ENCODE results near the gene CYBRD1.

The CYBRD1 gene

GRCh38 chr2:171553236-171553635 is 31.0 kb downstream of the CYBRD1 start:
- H3K9ac ChIP-seq (ENCODE audit: low read depth, low read length), result no peak overlapping the region
- H3K9me3 ChIP-seq (ENCODE audit: control insufficient read depth, insufficient read depth, low read length), result no peaks in the 10 kb centered on the region
- no peaks in the 10 kb centered on the region for H3K4me1 ChIP-seq (ENCODE audit: insufficient read depth, low read length)
- H3K36me3 ChIP-seq (ENCODE audit: insufficient read depth, low read length), result peaks cover 3% of the 10 kb centered on the region; the same call in 1 of the 2 replicates

GRCh38 chr2:171553858-171554257 is 31.6 kb downstream of the CYBRD1 start:
- Histone ChIP-seq H3K36me3 (ENCODE audit: insufficient read depth, low read length) (peaks cover 3% of the 10 kb centered on the region; the same call in 1 of the 2 replicates), H3K9ac (ENCODE audit: low read depth, low read length) (no peak overlapping the region; the same call in 1 of the 2 replicates), H3K4me1 (ENCODE audit: insufficient read depth, low read length) (no peaks in the 10 kb centered on the region), H3K9me3 (ENCODE audit: control insufficient read depth, insufficient read depth, low read length) (no peaks in the 10 kb centered on the region)

- Histone ChIP-seq H3K9me3 (ENCODE audit: control insufficient read depth, insufficient read depth, low read length) (no peaks in the 10 kb centered on the region), H3K4me1 (ENCODE audit: insufficient read depth, low read length) (no peaks in the 10 kb centered on the region), H3K9ac (ENCODE audit: low read depth, low read length) (no peak overlapping the region), H3K36me3 (ENCODE audit: insufficient read depth, low read length) (peaks cover 3% of the 10 kb centered on the region; the same call in 1 of the 2 replicates)
These were observed 32.8 kb downstream of the CYBRD1 start for GRCh38 chr2:171554991-171555615.

GRCh38 chr2:171557363-171557762 is 35.1 kb downstream of the CYBRD1 start:
- Histone ChIP-seq H3K4me1 (ENCODE audit: insufficient read depth, low read length) (no peaks in the 10 kb centered on the region), H3K9me3 (ENCODE audit: control insufficient read depth, insufficient read depth, low read length) (no peaks in the 10 kb centered on the region), H3K36me3 (ENCODE audit: insufficient read depth, low read length) (peaks cover 3% of the 10 kb centered on the region; the same call in 1 of the 2 replicates), H3K9ac (ENCODE audit: low read depth, low read length) (no peak overlapping the region)

GRCh38 chr2:171563301-171563700 is 41.0 kb downstream of the CYBRD1 start:
- no peaks in the 10 kb centered on the region for H3K36me3 ChIP-seq (ENCODE audit: insufficient read depth, low read length)
- H3K4me1 ChIP-seq (ENCODE audit: insufficient read depth, low read length), result no peaks in the 10 kb centered on the region
- no peaks in the 10 kb centered on the region for H3K9me3 ChIP-seq (ENCODE audit: control insufficient read depth, insufficient read depth, low read length)
- H3K9ac ChIP-seq (ENCODE audit: low read depth, low read length), result no peak overlapping the region

- Histone ChIP-seq H3K36me3 (ENCODE audit: insufficient read depth, low read length) (no peaks in the 10 kb centered on the region), H3K9me3 (ENCODE audit: control insufficient read depth, insufficient read depth, low read length) (no peaks in the 10 kb centered on the region), H3K4me1 (ENCODE audit: insufficient read depth, low read length) (no peaks in the 10 kb centered on the region), H3K9ac (ENCODE audit: low read depth, low read length) (no peak overlapping the region)
These were observed 42.2 kb downstream of the CYBRD1 start for GRCh38 chr2:171564463-171564862.

GRCh38 chr2:171566057-171566456 is 43.8 kb downstream of the CYBRD1 start:
- no peaks in the 10 kb centered on the region for H3K4me1 ChIP-seq (ENCODE audit: insufficient read depth, low read length)

GRCh38 chr2:171566753-171567152 is 44.5 kb downstream of the CYBRD1 start:
- Histone ChIP-seq H3K4me1 (ENCODE audit: insufficient read depth, low read length) (no peaks in the 10 kb centered on the region), H3K36me3 (ENCODE audit: insufficient read depth, low read length) (no peaks in the 10 kb centered on the region), H3K9me3 (ENCODE audit: control insufficient read depth, insufficient read depth, low read length) (no peaks in the 10 kb centered on the region), H3K9ac (ENCODE audit: low read depth, low read length) (no peak overlapping the region)

More at GRCh38 chr2:171566057-171566456, 43.8 kb downstream of the CYBRD1 start:
- Histone ChIP-seq H3K9ac (ENCODE audit: low read depth, low read length) (no peak overlapping the region), H3K9me3 (ENCODE audit: control insufficient read depth, insufficient read depth, low read length) (no peaks in the 10 kb centered on the region), H3K36me3 (ENCODE audit: insufficient read depth, low read length) (no peaks in the 10 kb centered on the region)

GRCh38 chr2:171568089-171568488 is 45.8 kb downstream of the CYBRD1 start:
- Histone ChIP-seq H3K9me3 (ENCODE audit: control insufficient read depth, insufficient read depth, low read length) (no peaks in the 10 kb centered on the region), H3K4me1 (ENCODE audit: insufficient read depth, low read length) (no peaks in the 10 kb centered on the region), H3K36me3 (ENCODE audit: insufficient read depth, low read length) (no peaks in the 10 kb centered on the region), H3K9ac (ENCODE audit: low read depth, low read length) (no peak overlapping the region)

GRCh38 chr2:171571721-171572120 is 49.4 kb downstream of the CYBRD1 start:
- Histone ChIP-seq H3K4me1 (ENCODE audit: insufficient read depth, low read length) (no peaks in the 10 kb centered on the region), H3K36me3 (ENCODE audit: insufficient read depth, low read length) (no peaks in the 10 kb centered on the region), H3K9ac (ENCODE audit: low read depth, low read length) (no peak overlapping the region), H3K9me3 (ENCODE audit: control insufficient read depth, insufficient read depth, low read length) (no peaks in the 10 kb centered on the region)

- H3K9ac ChIP-seq (ENCODE audit: low read depth, low read length), result no peak overlapping the region
- no peaks in the 10 kb centered on the region for H3K36me3 ChIP-seq (ENCODE audit: insufficient read depth, low read length)
- no peaks in the 10 kb centered on the region for H3K4me1 ChIP-seq (ENCODE audit: insufficient read depth, low read length)
- no peaks in the 10 kb centered on the region for H3K9me3 ChIP-seq (ENCODE audit: control insufficient read depth, insufficient read depth, low read length)
These were observed 52.0 kb downstream of the CYBRD1 start for GRCh38 chr2:171574149-171574795.

- Histone ChIP-seq H3K4me1 (ENCODE audit: insufficient read depth, low read length) (no peaks in the 10 kb centered on the region), H3K36me3 (ENCODE audit: insufficient read depth, low read length) (no peaks in the 10 kb centered on the region), H3K9ac (ENCODE audit: low read depth, low read length) (no peak overlapping the region), H3K9me3 (ENCODE audit: control insufficient read depth, insufficient read depth, low read length) (no peaks in the 10 kb centered on the region)
These were observed 53.3 kb downstream of the CYBRD1 start for GRCh38 chr2:171575606-171576005.

GRCh38 chr2:171578127-171578803 is 56.0 kb downstream of the CYBRD1 start:
- Histone ChIP-seq H3K36me3 (ENCODE audit: insufficient read depth, low read length) (no peaks in the 10 kb centered on the region), H3K4me1 (ENCODE audit: insufficient read depth, low read length) (no peaks in the 10 kb centered on the region), H3K9me3 (ENCODE audit: control insufficient read depth, insufficient read depth, low read length) (no peaks in the 10 kb centered on the region), H3K9ac (ENCODE audit: low read depth, low read length) (no peak overlapping the region)

GRCh38 chr2:171579481-171579880 is 57.2 kb downstream of the CYBRD1 start:
- no peaks in the 10 kb centered on the region for H3K36me3 ChIP-seq (ENCODE audit: insufficient read depth, low read length)
- no peak overlapping the region for H3K9ac ChIP-seq (ENCODE audit: low read depth, low read length)
- H3K9me3 ChIP-seq (ENCODE audit: control insufficient read depth, insufficient read depth, low read length), result no peaks in the 10 kb centered on the region
- no peaks in the 10 kb centered on the region for H3K4me1 ChIP-seq (ENCODE audit: insufficient read depth, low read length)

- Histone ChIP-seq H3K4me1 (ENCODE audit: insufficient read depth, low read length) (no peaks in the 10 kb centered on the region), H3K9me3 (ENCODE audit: control insufficient read depth, insufficient read depth, low read length) (no peaks in the 10 kb centered on the region), H3K9ac (ENCODE audit: low read depth, low read length) (no peak overlapping the region), H3K36me3 (ENCODE audit: insufficient read depth, low read length) (no peaks in the 10 kb centered on the region)
These were observed 61.3 kb downstream of the CYBRD1 start for GRCh38 chr2:171583566-171583965.

Data from ES-I3 (cell line).